Liver (tissue), 9 donors: ENCODE measurements around the gene JAK1. TPM values are rescaled to one million over a fixed set of nuclear protein-coding genes. Genes with fewer than 3 reads are reported as not detected.

ENCODE experiments used
- DNase-seq: peaks from one replicate; pipeline ENCODE4 v3.0.0-alpha.2; 2017; ENCODE audit warnings: low spot score
- H3K27ac ChIP-seq, 2 donors: one replicate each; pipeline ENCODE4 v1.7.0; 2013; ENCODE audit warnings: inconsistent platforms in 2 of 2, low read length in 2 of 2, control low read depth in 1 of 2, low read depth in 1 of 2, mild to moderate bottlenecking in 1 of 2
- H3K27me3 ChIP-seq, 4 donors: one replicate each; pipeline versions ENCODE4 v1.6.1 to v1.7.0; 2013; ENCODE audit warnings: low read length in 3 of 4, inconsistent platforms in 1 of 4, mild to moderate bottlenecking in 1 of 4, moderate library complexity in 1 of 4; ENCODE audit not compliant: control insufficient read depth in 4 of 4, insufficient read depth in 4 of 4
- H3K36me3 ChIP-seq, 4 donors: one replicate each; pipeline versions ENCODE4 v1.6.1 to v1.7.0; 2013; ENCODE audit warnings: low read length in 3 of 4, mild to moderate bottlenecking in 3 of 4, low read depth in 1 of 4, moderate library complexity in 1 of 4; ENCODE audit not compliant: control insufficient read depth in 4 of 4, insufficient read depth in 3 of 4
- H3K4me1 ChIP-seq, 4 donors: one replicate each; pipeline versions ENCODE4 v1.6.1 to v1.7.0; 2013; ENCODE audit warnings: low read length in 3 of 4, mild to moderate bottlenecking in 3 of 4, moderate library complexity in 1 of 4; ENCODE audit not compliant: control insufficient read depth in 4 of 4, insufficient read depth in 4 of 4
- H3K4me3 ChIP-seq, 3 donors: one replicate each; pipeline versions ENCODE4 v1.6.1 to v1.7.0; 2013; ENCODE audit warnings: low read length in 3 of 3, control low read depth in 1 of 3, low read depth in 1 of 3, mild to moderate bottlenecking in 1 of 3
- H3K9ac ChIP-seq, 2 donors: one replicate each; pipeline ENCODE4 v1.7.0; 2013; ENCODE audit warnings: low read length in 2 of 2, mild to moderate bottlenecking in 2 of 2, moderate library complexity in 2 of 2, control low read depth in 1 of 2, low read depth in 1 of 2
- H3K9me3 ChIP-seq, 4 donors: one replicate each; pipeline versions ENCODE4 v1.6.1 to v1.7.0; 2013; ENCODE audit warnings: low read length in 3 of 4; ENCODE audit not compliant: control insufficient read depth in 4 of 4
- ATF3 ChIP-seq: IDR thresholded peaks from 2 replicates; pipeline ENCODE4 v1.6.1; 2016; ENCODE audit warnings: antibody characterized with exemption
- EGR1 ChIP-seq, 2 donors: IDR thresholded peaks; 2 replicates each; pipeline ENCODE4 v1.6.1; 2016 to 2018; ENCODE audit warnings: antibody characterized with exemption in 2 of 2, low read depth in 2 of 2
- FOXA2 ChIP-seq: IDR thresholded peaks from 2 replicates; pipeline ENCODE4 v1.6.1; 2016; ENCODE audit warnings: antibody characterized with exemption
- GABPA ChIP-seq, 2 donors: IDR thresholded peaks in 1 of 2; conservative IDR thresholded peaks in 1 of 2; 2 replicates each; pipeline ENCODE4 v1.6.1; 2016; ENCODE audit warnings: antibody characterized with exemption in 2 of 2, mild to moderate bottlenecking in 1 of 2, moderate library complexity in 1 of 2
- HNF4A ChIP-seq, 2 donors: conservative IDR thresholded peaks; 2 replicates each; pipeline ENCODE4 v1.6.1; 2016; ENCODE audit warnings: antibody characterized with exemption in 2 of 2, mild to moderate bottlenecking in 2 of 2
- HNF4G ChIP-seq: IDR thresholded peaks from 2 replicates; pipeline ENCODE4 v1.6.1; 2016; ENCODE audit warnings: antibody characterized with exemption
- JUND ChIP-seq, 2 donors: IDR thresholded peaks; 2 replicates each; pipeline ENCODE4 v1.6.1; 2016; ENCODE audit warnings: antibody characterized with exemption in 2 of 2
- RAD21 ChIP-seq, 2 donors: IDR thresholded peaks; 2 replicates each; pipeline ENCODE4 v1.6.1; 2016; ENCODE audit warnings: antibody characterized with exemption in 2 of 2, mild to moderate bottlenecking in 2 of 2
- REST ChIP-seq: IDR thresholded peaks from 2 replicates; pipeline ENCODE4 v1.6.1; 2016; ENCODE audit warnings: antibody characterized with exemption, mild to moderate bottlenecking
- TAF1 ChIP-seq: conservative IDR thresholded peaks from 2 replicates; pipeline ENCODE4 v1.6.1; 2016; ENCODE audit warnings: antibody characterized with exemption, mild to moderate bottlenecking
- ZBTB33 ChIP-seq: IDR thresholded peaks from 2 replicates; pipeline ENCODE4 v1.6.1; 2016; ENCODE audit warnings: antibody characterized with exemption
- WGBS: extraction: QIAGEN DNeasy Blood & Tissue Kit; methylation state at CpG from one replicate; pipeline ENCODE4 v1.1.7; 2013; 5-methylcytosine and 5-hydroxymethylcytosine counted together
- polyA plus RNA-seq, 2 donors: library from polyadenylated mRNA; stranded (reverse) in 1 of 2; unstranded in 1 of 2; fragments of 200-250 nt in 1 of 2; fragments of >200 nt in 1 of 2; fragmentation: Nextera tagmentation in 1 of 2; extraction: Ambion mirVana in 1 of 2; gene quantifications; one replicate each; pipeline versions ENCODE4 v1.2.1 to v1.2.3, GENCODE V29; 2013 to 2015
- total RNA-seq, 2 donors: library from RNA; depleted of rRNA; stranded (reverse); fragments of >200 nt; gene quantifications; one replicate each; pipeline ENCODE4 v1.2.3, GENCODE V29; 2014
- TF ChIP-seq, protein P1 (sequence below): IDR thresholded peaks from 2 replicates; pipeline ENCODE4 v1.6.1; 2016; ENCODE audit warnings: antibody characterized with exemption
- donor health status: healthy.
- donor health status: healthy.
- donor health status: healthy.
- donor health status: healthy.
- donor health status: healthy.

The JAK1 gene
- total and polyA plus RNA-seq, 4 donors, result 24.1 to 68.6 (median 34.5) TPM

DNA sequence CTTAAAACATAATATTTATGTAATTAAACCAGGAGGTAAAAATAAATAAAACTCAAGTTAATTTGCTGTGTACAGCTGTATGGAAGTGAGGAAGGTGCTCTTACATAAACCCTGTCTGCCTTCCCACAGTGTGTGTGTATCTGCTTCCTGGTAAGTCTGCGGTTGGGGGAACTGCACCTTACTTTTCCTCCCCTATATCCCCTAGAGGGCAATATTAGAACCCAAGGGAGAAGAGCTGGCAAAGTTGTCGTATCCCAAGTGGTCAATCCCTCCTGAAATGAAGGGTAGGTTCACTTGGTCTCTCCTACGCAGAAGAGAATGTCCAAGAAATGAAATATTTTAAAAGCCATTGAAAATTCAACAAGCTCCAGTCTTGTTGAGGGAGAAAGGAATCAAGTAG lies 17.8 kb upstream of the JAK1 start:
- Histone ChIP-seq H3K4me3 (no peak overlapping the region), H3K36me3 (no peaks in the 10 kb centered on the region), H3K27ac (no peak overlapping the region), H3K27me3 (no peaks in the 10 kb centered on the region), H3K9me3 (no peaks in the 10 kb centered on the region), H3K4me1 (peaks cover 3 to 11% (median 8%) of the 10 kb centered on the region in 4 donors), H3K9ac (no peak overlapping the region)
- TF ChIP-seq JUND (IDR thresholded peaks at IDR 0.05) (no peak), FOXA2 (no peak), REST (no peak), EGR1 (IDR thresholded peaks at IDR 0.05; ENCODE audit: low read depth in 2 of 2) (no peak), ATF3 (no peak), RAD21 (IDR thresholded peaks at IDR 0.05) (no peak), ZBTB33 (no peak), HNF4A (conservative IDR thresholded peaks at IDR 0.05) (no peak), HNF4G (no peak), GABPA (IDR thresholded peaks at IDR 0.05 in 1 of 2, conservative IDR thresholded peaks at IDR 0.05 in 1 of 2) (no peak)
- TF ChIP-seq, protein P1, sequence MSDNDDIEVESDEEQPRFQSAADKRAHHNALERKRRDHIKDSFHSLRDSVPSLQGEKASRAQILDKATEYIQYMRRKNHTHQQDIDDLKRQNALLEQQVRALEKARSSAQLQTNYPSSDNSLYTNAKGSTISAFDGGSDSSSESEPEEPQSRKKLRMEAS, result no peak
- WGBS, result 93% methylated on average over 3 of the region's 3 CpGs
- no peak for DNase-seq

GRCh38 chr1:64983110-64983509 lies 16.8 kb upstream of the JAK1 start:
- H3K4me1 ChIP-seq, result peaks cover 3 to 11% (median 8%) of the 10 kb centered on the region in 4 donors
- DNase-seq, result no peak
- 77% methylated on average over 5 of the region's 5 CpGs for WGBS
- no peak overlapping the region for H3K9ac ChIP-seq
- no peaks in the 10 kb centered on the region for H3K9me3 ChIP-seq
- no peaks in the 10 kb centered on the region for H3K36me3 ChIP-seq
- H3K4me3 ChIP-seq, result no peak overlapping the region
- H3K27ac ChIP-seq, result no peak overlapping the region
- TF ChIP-seq ZBTB33, result no peak
- no peak for TF ChIP-seq FOXA2
- TF ChIP-seq, protein P1, result no peak
- TF ChIP-seq GABPA (IDR thresholded peaks at IDR 0.05 in 1 of 2, conservative IDR thresholded peaks at IDR 0.05 in 1 of 2), result no peak
- TF ChIP-seq TAF1, result no peak
- H3K27me3 ChIP-seq, result no peaks in the 10 kb centered on the region
